ENCODE data around the gene KIAA1671.

Gene KIAA1671

DNA sequence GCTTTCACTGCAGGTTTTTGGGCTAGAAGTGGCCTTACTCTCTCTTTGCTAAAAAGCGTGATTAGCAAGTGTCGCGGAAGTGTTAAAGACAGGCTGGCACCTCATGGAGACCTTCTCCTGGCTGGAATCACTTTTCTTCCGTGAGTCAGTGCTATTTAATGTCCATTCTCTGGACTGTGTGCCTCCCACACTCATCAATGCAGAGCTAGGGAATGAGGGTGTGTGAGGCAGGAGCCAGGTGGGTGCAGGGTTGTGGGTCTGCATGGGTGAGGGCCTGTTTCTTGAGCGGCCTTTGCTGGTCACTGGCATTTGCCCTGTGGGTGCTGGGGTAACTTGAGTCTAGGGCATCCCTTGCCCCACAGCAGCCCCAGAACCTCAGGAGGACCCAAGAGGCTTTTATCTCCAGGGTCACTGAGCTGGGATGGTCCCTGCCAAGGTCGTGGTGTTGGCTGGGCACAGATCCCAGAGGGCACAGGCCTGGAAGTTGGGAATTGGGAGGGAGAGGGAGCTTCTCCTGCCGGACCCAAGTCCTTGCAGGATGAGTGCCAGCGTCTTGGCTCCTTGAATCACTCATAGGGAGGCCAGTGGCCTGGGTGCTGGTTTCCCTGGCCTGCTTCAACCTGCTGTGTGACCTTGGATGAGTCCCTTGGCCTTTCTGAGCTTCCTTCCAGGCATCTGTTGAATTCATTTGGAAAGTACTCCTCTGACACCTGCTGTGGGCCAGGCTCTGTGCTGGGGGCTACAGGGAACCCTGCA is 30.0 kb downstream of the KIAA1671 start:
- no peak for DNase-seq

DNA sequence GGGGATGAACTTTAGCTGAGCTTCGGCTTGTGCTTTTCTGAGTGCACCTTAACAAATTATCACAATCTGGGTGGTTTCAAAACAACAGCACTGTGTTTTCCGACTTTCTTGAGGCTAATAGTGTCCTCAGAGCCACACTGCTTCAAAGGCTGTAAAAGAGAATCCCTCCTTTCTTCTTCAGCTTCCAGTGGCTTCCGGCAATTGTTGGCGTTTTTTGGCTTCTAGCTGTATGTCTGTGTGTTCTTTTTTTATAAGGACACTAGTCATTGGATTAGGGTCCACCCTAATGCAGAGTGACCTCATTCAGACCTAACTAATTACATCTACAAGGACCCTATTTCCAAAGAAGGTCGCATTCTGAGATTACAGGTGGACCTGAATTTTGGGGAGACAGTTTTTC is 30.6 kb downstream of the KIAA1671 start:
- DNase-seq, result no peak

DNA sequence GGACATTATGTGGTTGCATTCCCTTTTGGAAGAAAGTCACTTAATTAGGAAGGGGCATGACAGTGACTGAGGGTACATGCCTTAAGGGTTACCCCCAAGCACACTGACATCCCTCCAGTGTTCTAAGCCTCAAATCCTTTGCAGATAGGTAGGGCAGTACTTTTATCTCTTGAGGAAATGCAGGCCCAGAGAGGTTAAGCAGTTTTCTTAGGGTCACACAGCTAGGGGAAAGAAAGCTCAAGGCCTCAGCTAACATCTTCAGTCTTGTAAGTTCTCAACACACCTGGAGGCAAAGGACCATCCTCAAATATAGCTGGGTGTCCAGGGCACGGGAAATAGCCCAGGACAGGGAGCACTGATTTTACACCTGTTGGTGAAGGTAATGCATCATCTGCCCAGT is 31.6 kb downstream of the KIAA1671 start:
- DNase-seq, result no peak

DNA sequence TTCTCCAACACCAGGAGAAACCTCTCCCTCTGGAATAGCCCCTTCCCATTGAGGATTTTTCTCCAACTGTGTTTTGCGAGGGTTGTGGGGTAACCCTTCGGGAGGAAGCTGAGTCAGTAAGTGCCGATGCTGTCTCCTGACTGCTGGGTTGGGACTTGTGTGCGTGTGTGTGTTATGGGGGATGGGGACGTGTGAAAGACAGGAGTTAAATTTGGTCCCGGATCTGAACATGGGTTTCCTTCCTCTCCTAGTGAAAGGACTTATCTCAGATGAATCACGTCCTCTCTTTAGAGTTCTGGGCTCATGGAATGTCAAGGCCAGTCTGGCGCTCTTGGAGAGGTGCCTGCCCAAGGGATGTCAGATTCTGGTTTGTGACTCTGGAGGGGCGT is 33.3 kb downstream of the KIAA1671 start:
- DNase-seq, result no peak

DNA sequence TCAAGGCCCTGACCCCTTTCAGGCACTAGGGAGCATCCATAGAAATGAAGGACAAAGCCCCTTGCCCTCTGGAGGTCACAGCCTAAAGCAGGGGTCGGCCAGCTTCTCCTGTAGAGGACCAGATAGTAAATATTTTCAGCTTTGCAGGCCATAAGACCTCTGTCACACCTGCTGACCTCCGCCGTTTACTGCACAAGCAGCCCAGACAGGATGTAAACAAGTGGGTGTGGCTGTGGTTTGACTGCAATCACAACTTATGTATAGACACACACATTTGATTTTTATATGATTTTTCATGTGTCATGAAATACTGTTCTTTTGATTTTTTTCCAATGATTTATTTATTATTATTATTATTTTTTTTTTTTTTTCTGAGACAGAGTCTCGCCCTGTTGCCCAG is 34.3 kb downstream of the KIAA1671 start:
- no peak for DNase-seq

DNA sequence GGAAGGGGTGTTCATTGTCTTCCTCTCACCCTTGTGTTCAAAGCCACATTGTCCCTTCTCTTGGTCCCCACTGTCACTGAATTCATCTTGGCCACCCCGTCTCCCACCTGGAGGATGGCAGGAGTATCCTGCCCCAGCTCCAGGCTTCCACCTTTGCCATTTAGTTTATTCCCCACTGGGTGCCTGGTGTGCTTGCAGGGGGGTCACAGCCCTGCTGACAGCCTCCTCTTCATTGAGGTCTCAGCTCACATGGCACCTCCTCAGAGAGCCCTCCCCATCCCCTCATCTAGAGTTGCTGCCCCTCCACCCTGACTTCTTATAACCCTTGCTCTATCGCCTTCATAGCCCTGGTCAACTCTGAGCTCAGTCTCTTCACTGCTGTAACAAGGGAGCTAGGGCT is 36.6 kb downstream of the KIAA1671 start:
- DNase-seq, result no peak

DNA sequence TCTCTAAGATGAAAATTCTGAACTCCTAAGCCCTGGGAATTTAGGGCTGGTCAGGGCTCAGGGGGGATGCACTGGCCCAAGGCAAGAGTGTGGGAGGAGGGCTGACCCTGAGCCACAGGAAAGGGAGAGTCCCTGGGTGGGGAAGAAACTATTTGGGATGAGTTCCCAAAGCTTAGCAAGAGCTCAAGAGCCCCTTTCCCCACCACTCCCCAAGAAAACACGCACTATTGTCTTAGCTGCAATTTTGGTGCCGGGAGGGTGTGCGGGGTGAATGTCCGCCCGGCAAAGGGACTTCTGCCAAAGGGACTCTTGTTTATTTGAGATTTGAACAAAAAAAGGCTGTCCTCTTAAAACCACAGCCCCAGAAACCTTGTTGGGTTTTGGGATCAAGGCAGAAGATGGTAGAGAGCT is 37.0 kb downstream of the KIAA1671 start:
- no peak for DNase-seq

DNA sequence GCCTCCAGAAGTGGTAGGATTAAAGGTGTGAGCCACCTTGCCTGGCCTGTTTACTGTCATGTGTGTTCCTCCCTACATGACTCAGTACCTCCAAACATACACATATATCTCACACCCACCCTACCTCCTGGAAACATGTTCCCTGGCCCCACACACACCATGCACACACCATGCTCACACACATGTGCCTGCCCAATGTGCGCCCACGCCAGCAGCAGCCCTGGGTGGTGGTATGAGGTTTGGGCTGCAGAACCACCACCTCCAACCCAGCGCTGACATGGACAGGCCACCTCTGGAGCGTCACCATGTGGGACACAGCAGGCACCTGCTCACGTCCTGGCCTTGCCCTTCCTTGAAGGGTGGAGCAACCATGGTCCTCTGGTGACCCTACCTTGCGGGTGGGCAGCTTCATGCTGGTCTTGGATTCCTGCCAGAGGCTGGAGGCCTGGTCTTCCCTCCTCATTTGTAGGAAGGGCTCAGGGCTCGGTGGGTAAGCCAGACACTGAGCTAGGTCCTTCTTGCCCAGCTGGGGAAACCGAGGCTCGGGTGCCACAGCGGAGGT is 37.9 kb downstream of the KIAA1671 start:
- DNase-seq, result no peak

DNA sequence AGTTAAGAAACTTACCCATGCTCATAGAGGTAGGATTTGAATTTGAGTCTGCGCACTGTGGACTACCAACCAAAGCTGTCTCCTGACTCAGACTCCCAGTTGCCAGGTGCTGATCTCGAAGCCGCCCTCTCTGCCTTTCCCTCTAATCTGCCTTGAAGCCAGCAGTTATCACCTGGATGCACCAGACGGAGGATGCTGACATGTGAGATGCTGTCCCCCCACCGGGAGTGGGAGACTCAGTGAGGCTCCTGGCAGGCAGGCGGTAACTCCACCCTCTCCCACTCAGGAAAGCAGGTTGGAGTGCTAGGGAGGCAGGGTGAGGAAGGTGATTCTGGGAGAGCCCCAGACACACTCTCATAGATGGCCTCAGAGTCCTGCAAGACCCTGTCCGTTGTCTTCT is 40.4 kb downstream of the KIAA1671 start:
- no peak for DNase-seq

DNA sequence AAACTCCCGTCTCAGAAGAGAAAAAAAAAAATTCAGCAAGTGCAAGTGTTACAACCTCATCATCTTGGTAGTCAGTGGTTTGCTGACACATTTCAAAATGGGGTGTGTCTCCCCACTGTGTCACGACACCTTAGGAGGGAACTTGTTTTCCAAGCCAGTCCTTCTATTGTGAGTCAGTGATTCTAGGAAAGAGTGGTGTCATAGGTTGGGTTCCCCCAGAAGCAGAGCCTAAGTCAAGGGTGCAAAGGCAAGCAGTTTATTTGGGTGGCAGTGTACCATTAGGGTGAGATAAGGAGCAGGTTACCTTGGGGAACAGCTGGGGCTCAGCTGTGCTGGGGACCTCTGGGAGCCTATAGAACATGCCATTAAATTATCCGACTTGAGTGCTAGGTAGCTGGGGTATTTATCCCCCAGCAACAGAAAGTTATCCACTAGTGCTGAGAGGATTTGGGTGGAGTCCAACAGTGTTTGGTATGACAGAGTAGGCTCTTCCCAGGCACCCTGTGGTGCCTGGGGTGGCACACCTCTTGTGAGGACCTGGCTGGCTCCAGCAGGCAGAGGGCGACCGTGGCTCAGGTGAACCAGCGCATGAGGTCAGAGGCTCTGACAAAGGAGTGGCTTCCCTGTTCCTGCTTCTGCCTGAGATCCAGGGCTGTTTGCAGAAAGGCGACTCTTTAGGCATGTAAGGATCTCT is 41.7 kb downstream of the KIAA1671 start:
- DNase-seq, result no peak

DNA sequence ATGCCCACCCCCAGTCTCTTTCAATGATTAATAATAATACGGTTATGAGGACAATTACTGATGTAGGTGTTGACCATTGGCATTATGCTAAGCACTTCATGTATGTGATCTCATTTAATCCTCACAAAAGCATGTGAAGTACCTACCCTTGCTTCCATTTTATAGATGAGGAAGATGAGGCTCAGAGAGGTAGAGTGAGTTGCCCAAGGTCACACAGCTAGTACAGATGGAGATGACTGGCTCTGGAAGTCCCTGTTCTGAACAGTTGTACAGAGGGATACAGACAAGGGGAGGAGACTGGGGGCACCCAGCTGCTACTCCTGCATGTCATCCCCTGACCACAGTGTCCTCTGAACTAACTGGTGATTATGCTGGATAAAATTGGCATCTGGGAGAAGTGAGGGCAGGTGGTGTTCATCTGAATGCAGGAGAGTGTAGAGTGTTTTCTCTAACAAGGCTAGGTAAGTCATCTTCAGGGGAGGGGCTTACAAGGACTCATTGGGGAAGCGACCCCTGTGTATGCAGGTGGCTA is 43.2 kb downstream of the KIAA1671 start:
- no peak for DNase-seq

DNA sequence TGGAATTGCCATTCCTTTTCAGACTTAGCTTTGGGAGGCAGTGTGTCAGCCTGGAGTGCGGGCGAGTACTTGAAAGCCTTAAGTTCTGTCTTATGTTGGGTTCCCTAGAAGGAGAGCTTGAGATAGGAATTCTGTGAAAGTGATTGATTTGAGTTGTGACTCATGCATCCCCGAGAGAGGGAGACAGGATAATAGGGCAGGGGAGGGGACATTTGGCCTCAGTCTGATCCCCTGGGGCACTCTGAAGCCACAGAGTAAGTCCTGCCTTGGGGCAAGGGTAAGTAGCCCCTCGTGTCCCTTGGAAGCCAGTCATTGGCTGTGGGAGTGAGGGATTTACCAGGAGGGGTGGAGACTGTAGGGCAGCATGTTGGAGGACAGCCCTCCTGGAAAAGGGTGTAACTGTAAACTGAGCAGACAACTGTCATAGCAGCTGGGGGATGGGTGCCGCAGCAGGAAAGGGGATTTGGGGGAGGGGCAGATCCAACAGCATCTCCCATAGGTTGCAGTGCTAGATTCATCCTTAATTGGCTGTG is 44.0 kb downstream of the KIAA1671 start:
- peak; percentile 74 for DNase-seq

DNA sequence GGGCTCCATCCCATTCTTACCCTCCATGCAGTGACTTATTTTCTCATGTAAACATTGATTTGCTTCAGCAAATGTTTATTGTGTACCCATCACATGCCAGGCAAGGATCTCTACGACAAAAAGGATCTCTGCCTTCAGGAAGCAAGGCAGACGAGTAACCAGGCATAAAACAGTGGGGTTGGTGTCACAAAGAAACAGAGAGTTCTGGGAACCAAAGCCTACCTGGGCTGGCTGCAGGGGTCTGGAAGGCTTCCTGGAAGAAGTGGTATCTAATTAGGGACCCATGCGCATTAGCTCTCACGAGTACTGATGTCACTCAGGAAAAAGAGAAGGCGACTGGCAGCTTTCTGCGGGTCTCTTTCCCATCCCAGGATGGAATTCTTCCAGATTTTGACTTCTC is 44.5 kb downstream of the KIAA1671 start:
- no peak for DNase-seq

DNA sequence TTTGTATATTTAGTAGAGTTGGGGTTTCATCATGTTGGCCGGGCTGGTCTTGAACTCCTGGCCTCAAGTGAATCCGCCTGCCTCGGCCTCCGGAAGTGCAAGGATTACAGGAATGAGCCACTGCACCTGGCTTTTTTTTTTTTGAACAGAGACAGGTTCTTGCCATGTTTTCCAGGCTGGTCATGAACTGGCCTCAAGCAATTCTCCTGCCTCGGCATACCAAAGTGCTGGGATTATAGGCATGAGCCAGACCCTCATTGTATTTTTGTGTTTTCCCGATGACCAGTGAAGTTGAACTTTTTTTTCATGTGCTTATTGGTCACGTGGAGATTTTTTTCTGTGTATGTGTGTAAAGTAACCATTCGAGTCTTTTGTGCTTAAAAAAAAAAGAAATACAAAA is 48.2 kb downstream of the KIAA1671 start:
- no peak for DNase-seq

DNA sequence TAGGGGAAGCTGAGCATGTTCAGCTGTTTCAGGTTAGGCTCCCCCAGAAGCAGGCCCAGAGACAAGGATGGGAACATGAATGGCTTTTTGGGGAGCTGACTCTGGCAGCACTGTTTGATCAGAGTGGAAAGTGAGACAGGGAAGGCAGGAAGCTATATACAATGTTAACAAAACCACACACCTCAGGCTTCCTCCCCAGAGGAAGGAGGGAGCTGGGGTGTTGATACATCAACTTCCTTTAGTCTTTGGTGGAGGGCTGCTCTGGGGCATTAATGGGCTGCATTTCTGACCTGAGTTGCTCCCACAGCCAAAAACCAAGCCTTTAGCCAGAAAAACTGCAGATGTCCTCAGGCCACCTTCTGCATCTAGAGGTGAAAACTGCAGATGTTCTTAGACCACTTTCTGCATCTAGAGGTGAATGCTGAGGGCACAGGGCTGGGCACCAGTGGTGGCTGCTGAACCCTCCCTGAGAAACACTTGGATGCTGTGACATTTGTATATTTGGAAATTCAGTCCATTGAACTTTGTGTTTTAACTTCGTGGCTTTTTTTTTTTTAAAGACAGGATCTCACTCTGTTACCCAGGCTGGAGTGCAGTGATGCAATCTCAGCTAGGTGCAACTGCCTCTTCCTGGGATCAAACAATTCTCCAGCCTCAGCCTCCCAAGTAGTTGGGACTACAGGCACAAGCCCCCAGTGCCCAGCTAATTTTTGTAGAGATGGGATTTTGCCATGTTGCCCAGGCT is 49.9 kb downstream of the KIAA1671 start:
- no peak for DNase-seq

DNA sequence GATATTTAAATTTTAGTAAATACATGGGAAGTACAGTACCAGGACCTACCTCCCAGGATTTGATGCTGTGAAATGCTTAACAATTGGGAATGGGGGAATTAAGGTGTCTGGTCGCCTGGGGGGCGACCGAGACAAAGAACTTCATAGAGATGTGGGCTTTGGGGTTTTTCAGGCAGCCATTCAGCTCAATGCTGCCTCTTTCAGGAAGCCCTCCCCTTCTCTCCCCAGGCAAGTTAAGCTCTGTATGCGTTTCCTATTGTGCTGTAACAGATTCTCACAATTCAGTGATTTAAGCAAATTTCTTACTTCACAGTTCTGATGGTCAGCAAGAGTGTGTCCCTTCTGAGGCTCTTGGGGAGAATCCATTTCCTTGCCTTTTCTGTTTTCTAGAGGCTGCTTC is 53.8 kb downstream of the KIAA1671 start:
- no peak for DNase-seq

DNA sequence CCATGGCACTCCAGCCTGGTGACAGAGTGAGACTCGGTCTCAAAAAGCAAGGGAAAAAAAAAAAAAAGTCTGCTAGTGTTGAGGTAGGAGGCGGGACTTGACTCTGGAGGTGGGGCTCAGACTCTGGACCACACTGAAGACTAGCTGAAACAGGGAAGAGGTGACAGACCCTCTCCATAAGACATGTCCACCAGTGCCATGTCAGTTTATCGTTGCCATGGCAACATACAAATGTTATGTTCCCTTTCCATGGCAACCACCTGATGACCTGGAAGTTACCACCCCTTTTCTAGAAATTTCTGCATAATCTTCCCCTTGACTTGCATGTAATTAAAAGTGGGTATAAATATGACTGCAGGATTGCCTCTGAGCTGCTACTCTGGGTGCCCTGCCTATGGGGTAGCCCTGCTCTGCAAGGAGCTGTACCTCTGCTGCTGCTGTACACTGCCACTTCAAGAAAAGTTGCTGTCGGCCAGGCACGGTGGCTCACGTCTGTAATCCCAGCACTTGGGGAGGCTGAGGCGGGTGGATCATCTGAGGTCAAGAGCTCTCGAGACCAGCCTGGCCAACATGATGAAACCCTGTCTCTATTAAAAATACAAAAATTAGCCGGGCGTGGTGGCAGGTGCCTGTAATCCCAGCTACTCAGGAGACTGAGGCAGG is 55.1 kb downstream of the KIAA1671 start:
- no peak for DNase-seq

DNA sequence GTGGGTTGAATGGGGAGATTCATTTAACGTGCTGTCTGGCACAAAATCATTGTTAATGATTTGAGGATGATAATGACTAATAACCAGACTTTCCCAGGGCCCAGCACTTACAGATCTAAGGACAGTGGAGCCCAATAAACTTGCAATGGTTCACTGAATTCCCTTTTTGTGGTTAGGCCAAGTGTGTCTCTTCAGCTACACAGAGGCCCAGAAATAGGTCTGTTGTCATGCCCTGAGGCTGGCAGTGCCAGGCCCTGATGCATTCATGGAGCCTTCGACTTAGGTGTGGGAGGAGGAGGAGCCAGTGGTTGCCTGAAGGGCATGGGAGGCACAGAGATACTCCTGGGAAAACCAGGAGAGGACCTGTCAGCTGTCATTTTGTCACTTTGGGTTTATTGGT is 56.1 kb downstream of the KIAA1671 start:
- no peak for DNase-seq

DNA sequence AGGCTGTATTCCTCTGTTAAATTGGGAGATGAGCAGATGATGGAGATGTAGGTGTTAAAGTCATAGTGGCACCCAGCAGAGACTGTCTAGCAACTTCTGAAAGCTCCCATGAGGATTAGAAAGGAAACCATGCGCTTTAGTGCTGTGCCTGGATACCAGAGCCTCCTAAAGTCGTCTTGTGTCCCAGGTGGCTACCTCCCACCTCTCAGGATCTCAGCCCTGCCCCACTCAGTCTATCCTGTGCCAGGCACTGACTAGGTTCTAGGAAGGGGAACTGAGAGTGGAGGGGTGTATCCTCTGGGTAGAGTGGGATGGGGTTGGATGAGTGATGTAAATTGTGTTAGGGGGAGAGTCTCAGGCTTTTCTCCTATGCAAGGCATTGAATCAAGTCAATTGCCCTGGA is 60.2 kb downstream of the KIAA1671 start:
- no peak for DNase-seq

DNA sequence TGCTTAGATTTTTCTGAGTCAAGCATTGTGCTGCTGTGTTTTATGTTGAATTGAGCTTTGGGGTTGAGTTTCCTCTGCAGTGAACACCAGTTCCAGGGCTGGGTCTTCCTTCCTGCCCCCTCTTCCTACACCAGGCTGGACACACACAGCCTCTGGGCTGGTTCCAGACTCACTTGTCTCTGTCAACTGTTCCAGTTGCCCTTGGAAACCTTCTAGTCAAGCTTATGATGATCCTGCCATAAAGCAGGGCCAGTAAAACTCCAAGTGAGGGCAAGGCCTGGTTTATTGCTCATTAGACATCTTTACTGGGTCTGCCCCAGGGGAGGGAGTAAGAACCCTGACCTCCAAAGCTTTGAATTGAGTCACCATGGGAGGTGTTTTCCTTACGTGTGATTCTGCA is 61.1 kb downstream of the KIAA1671 start:
- no peak for DNase-seq

DNA sequence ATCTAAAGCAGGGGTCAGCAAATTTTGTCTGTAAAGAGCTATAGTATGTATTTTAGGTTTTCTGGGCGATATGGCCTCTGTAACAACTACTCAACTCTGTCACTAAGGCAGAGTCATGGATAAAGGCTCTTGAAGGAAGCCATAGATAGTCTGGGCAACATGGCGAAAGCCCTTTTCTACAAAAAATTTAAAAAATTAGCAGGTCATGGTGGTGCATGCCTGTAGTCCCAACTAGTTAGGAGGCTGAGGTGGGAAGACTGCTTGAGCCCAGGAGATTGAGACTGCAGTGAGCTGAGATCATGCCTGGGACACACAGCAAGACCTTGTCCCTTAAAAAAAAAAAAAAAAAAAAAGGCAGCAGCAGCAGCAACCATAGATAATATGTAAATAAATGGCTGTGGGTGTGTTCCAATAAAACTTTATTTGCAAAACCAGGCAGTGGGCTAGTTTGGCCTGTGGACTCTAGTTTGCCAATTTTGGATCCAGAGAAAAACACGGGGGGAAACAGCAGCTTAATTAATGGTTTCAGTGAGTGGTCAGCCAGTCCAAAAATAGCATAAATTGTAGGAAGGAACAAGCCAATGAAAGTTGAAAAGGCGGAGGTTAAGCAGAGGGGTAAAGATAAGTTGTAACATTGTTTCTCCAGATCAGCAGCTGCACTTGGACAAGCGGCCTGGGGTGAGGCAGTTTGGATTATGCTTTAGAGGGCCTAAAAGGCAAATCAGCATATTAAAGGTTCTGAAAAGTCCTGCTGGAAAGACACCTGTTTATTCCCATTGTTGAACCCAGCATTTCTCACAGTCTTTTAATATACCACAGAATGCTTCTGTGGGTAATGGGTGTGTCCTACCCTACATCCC is 62.6 kb downstream of the KIAA1671 start:
- DNase-seq, result no peak

DNA sequence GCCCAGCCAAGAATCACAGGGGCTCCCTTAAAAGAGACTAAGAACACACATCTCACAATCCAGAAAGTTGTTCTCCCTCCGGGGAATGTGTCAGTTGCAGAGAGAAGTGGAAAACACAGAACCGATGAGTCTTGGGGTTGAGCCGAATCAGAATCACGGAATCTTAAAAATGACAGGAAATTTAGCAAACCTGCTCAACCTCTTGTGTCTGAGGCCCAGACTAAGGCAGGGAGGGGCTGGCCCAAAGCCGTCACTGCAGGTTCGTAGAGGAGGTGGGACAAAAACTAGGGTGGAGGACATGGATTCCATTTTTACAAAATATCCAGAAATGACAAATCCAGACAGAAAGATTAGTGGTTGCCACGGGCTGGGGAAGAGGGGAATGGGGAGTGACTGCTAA is 63.8 kb downstream of the KIAA1671 start:
- no peak for DNase-seq

Data from right hindlimb (tissue), 1 donor.